CD4-positive, alpha-beta T cell treated with Interleukin-21 for 1 hour (primary cell): ENCODE data around the gene PCID2.

ENCODE experiments used
- DNase-seq: peaks from one replicate; pipeline ENCODE4 v3.0.0-alpha.2; 2020

The PCID2 gene

GRCh38 chr13:113148407-113148806 is 60.1 kb downstream of the PCID2 start:
- no peak for DNase-seq

- no peak for DNase-seq
Measured at GRCh38 chr13:113147206-113147605, 61.3 kb downstream of the PCID2 start.

- DNase-seq, result no peak
Measured at GRCh38 chr13:113146750-113147149, 61.7 kb downstream of the PCID2 start.

GRCh38 chr13:113145911-113146598 is 62.4 kb downstream of the PCID2 start:
- no peak for DNase-seq

GRCh38 chr13:113145496-113145895 is 63.0 kb downstream of the PCID2 start:
- DNase-seq, result no peak

- DNase-seq, result no peak
Measured at GRCh38 chr13:113144255-113144629, 64.2 kb downstream of the PCID2 start.

GRCh38 chr13:113143466-113144254 is 64.8 kb downstream of the PCID2 start:
- DNase-seq, result no peak

- no peak for DNase-seq
Measured at GRCh38 chr13:113142876-113143275, 65.6 kb downstream of the PCID2 start.

- no peak for DNase-seq
Measured at GRCh38 chr13:113141601-113141970, 66.9 kb downstream of the PCID2 start.

- no peak for DNase-seq
Measured at GRCh38 chr13:113140677-113141600, 67.5 kb downstream of the PCID2 start.

GRCh38 chr13:113139577-113139976 is 68.9 kb downstream of the PCID2 start:
- no peak for DNase-seq

- DNase-seq, result no peak
Measured at GRCh38 chr13:113138792-113139551, 69.5 kb downstream of the PCID2 start.

GRCh38 chr13:113137691-113138298 is 70.7 kb downstream of the PCID2 start:
- no peak for DNase-seq

GRCh38 chr13:113135281-113135760 is 73.1 kb downstream of the PCID2 start:
- DNase-seq, result no peak

GRCh38 chr13:113129921-113130750 is 78.3 kb downstream of the PCID2 start:
- DNase-seq, result peak; percentile 31

GRCh38 chr13:113129480-113129879 is 79.0 kb downstream of the PCID2 start:
- DNase-seq, result no peak
